PC-3 (cell line): ENCODE measurements around the gene STIM1. TPM values are rescaled to one million over a fixed set of nuclear protein-coding genes. Genes with fewer than 3 reads are reported as not detected.

Source experiments
- ATAC-seq: fragments of 200-7000 bp; cut with Tn5 transposase; 2 replicates; pipeline ENCODE4 v1.9.1; 2020; ENCODE audit warnings: mild to moderate bottlenecking, moderate library complexity
- BruUV-seq: library from RNA; stranded (reverse); fragments of 400-500 nt; replicated peaks from 2 replicates; lab custom pipeline; 2021; lab: Mats Ljungman, UMichigan
- CTCF ChIA-PET: fragments of 300-600 bp; sonication (Branson Sonifier 250); formaldehyde crosslinking; loops from one replicate; lab custom pipeline; 2022; ENCODE audit warnings: antibody characterized with exemption; lab: Charles Lee
- POLR2A ChIA-PET: fragments of 300-600 bp; sonication (Branson Sonifier 250); formaldehyde crosslinking; loops from one replicate; lab custom pipeline; 2022; ENCODE audit warnings: antibody characterized with exemption; ENCODE audit not compliant: unreplicated experiment; lab: Charles Lee
- DNase-seq: peaks from one replicate; pipeline ENCODE4 v3.0.0-alpha.2; 2015
- H2AFZ ChIP-seq: fragments of 300-600 bp; sonication (generic); 2 replicates; pipeline ENCODE4 v1.6.0; 2016; ENCODE audit warnings: antibody characterized with exemption, low read length
- H3F3A ChIP-seq: fragments of 300-600 bp; sonication (generic); one replicate; pipeline ENCODE4 v1.6.0; 2017; ENCODE audit warnings: antibody characterized with exemption, low read length, control low read depth, mild to moderate bottlenecking; ENCODE audit not compliant: unreplicated experiment
- H3K27ac ChIP-seq: fragments of 300-600 bp; sonication (generic); 2 replicates; pipeline ENCODE4 v1.5.1; 2016; ENCODE audit warnings: mild to moderate bottlenecking, low read length
- H3K27me3 ChIP-seq: fragments of 300-600 bp; sonication (generic); 2 replicates; pipeline ENCODE4 v1.6.1; 2016; ENCODE audit warnings: low read length, mixed read lengths
- H3K36me3 ChIP-seq: fragments of 300-600 bp; sonication (generic); 2 replicates; pipeline ENCODE4 v1.6.1; 2016; ENCODE audit warnings: low read depth, mixed run types, low read length, mixed read lengths
- H3K4me1 ChIP-seq: fragments of 300-600 bp; sonication (generic); 2 replicates; pipeline ENCODE4 v1.5.1; 2016; ENCODE audit warnings: low read length; ENCODE audit not compliant: insufficient read depth
- H3K4me2 ChIP-seq: fragments of 300-600 bp; sonication (generic); 2 replicates; pipeline ENCODE4 v1.6.0; 2016; ENCODE audit warnings: low read length
- H3K4me3 ChIP-seq: fragments of 300-600 bp; sonication (generic); 2 replicates; pipeline ENCODE4 v1.5.1; 2016; ENCODE audit warnings: mild to moderate bottlenecking, low read length, mixed read lengths
- H3K79me2 ChIP-seq: fragments of 300-600 bp; sonication (generic); 2 replicates; pipeline ENCODE4 v1.6.1; 2017; ENCODE audit warnings: low read length, mixed read lengths
- H3K9ac ChIP-seq: fragments of 300-600 bp; sonication (generic); 2 replicates; pipeline ENCODE4 v1.6.0; 2016; ENCODE audit warnings: mild to moderate bottlenecking, low read length
- H3K9me2 ChIP-seq: fragments of 300-600 bp; sonication (generic); replicated peaks from 2 replicates; pipeline ENCODE4 v1.6.1; 2016; ENCODE audit warnings: mixed run types, low read length, mixed read lengths
- H3K9me3 ChIP-seq: fragments of 300-600 bp; sonication (generic); 2 replicates; pipeline ENCODE4 v1.6.1; 2016; ENCODE audit warnings: low read length, mixed read lengths
- H4K20me1 ChIP-seq: fragments of 300-600 bp; sonication (generic); 2 replicates; pipeline ENCODE4 v1.6.1; 2016; ENCODE audit warnings: low read length, mixed read lengths
- EZH2 ChIP-seq: fragments of 300-600 bp; sonication (generic); IDR thresholded peaks from one replicate; pipeline ENCODE4 v1.6.1; 2017; ENCODE audit warnings: antibody characterized with exemption, mild to moderate bottlenecking, low read length; ENCODE audit not compliant: unreplicated experiment
- EZH2phosphoT487 ChIP-seq: fragments of 300-600 bp; sonication (generic); IDR thresholded peaks from 2 replicates; pipeline ENCODE4 v1.6.1; 2018; ENCODE audit warnings: mild to moderate bottlenecking, antibody characterized with exemption, low read length, borderline replicate concordance
- intact Hi-C: fragments of 100-400 bp; cut with micrococcal nuclease; formaldehyde crosslinking; loops from 2 replicates; pipeline ENCODE4 v1.9.0; 2023
- total RNA-seq: library from RNA; depleted of rRNA; stranded (reverse); fragments of >200 nt; gene quantifications from 2 replicates; pipeline ENCODE4 v1.2.3, GENCODE V29; 2014
- TF ChIP-seq, protein P1 (sequence below): fragments of 300-600 bp; sonication (generic); conservative IDR thresholded peaks from 2 replicates; pipeline ENCODE4 v1.5.1; 2017; ENCODE audit warnings: antibody characterized with exemption, low read depth, mild to moderate bottlenecking, low read length

Gene STIM1
- total RNA-seq, 1 experiment from 2014 or later: 22.8 TPM

DNA sequence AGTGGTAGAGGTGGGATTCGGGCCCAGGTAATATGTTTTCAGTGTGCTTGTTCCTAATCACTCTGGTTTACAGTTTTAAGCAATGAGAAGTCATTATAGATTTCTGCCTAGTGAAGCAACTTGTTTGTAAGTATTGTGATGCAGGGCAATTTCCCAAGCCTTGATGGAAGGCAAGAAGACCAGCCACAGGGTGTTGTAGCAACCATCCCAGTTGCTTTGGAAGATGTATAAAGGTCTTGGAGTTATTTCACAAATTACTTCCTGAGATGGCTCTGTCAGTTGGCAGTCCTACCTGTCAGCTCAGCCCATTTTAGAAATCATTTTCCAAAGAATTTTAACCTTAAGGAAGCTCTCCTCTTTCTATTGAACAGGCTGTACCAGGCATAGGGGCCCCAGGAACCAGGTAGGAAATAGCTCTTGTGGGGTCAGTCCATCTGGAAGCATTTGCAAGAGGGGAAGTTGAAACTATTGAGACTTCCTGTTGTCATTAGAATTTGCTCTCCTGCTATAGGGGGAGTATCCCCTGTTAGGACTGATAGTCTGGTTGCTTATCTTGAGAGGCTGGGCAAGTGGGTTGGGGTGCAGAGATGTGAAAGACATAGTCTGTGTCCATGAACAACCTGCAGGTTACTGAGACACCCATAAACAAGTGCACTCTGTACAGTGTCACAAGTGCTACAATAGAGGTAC lies 47.9 kb downstream of the STIM1 start:
- H3K4me2 ChIP-seq: no peak overlapping the region
- H3K27me3 ChIP-seq: no peaks in the 10 kb centered on the region
- no peak overlapping the region for H2AFZ ChIP-seq
- intact Hi-C loops: loop anchor here (10.0 kb wide), 1 partner anchor 49 kb away; the partner anchor contains the start of gene STIM1
- peak; percentile 16 for DNase-seq
- no peaks in the 10 kb centered on the region for H3K9me3 ChIP-seq
- POLR2A ChIA-PET: no interaction called here
- H3K36me3 ChIP-seq: no peaks in the 10 kb centered on the region
- BruUV-seq: no TSS peak
- CTCF ChIA-PET: no interaction called here
- ATAC-seq: no peak
- H3K4me3 ChIP-seq: no peak overlapping the region
- H3K9ac ChIP-seq: no peak overlapping the region
- peaks cover 9% of the 10 kb centered on the region for H3F3A ChIP-seq
- no peaks in the 10 kb centered on the region for H4K20me1 ChIP-seq
- H3K79me2 ChIP-seq: peaks cover 47% of the 10 kb centered on the region
- peaks cover 52% of the 10 kb centered on the region for H3K4me1 ChIP-seq
- peak overlapping the region; percentile 89 for H3K27ac ChIP-seq
- H3K9me2 ChIP-seq: no peaks in the 10 kb centered on the region
- no peak for TF ChIP-seq EZH2
- TF ChIP-seq EZH2phosphoT487: no peak
- TF ChIP-seq, protein P1, sequence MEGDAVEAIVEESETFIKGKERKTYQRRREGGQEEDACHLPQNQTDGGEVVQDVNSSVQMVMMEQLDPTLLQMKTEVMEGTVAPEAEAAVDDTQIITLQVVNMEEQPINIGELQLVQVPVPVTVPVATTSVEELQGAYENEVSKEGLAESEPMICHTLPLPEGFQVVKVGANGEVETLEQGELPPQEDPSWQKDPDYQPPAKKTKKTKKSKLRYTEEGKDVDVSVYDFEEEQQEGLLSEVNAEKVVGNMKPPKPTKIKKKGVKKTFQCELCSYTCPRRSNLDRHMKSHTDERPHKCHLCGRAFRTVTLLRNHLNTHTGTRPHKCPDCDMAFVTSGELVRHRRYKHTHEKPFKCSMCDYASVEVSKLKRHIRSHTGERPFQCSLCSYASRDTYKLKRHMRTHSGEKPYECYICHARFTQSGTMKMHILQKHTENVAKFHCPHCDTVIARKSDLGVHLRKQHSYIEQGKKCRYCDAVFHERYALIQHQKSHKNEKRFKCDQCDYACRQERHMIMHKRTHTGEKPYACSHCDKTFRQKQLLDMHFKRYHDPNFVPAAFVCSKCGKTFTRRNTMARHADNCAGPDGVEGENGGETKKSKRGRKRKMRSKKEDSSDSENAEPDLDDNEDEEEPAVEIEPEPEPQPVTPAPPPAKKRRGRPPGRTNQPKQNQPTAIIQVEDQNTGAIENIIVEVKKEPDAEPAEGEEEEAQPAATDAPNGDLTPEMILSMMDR: no peak

DNA sequence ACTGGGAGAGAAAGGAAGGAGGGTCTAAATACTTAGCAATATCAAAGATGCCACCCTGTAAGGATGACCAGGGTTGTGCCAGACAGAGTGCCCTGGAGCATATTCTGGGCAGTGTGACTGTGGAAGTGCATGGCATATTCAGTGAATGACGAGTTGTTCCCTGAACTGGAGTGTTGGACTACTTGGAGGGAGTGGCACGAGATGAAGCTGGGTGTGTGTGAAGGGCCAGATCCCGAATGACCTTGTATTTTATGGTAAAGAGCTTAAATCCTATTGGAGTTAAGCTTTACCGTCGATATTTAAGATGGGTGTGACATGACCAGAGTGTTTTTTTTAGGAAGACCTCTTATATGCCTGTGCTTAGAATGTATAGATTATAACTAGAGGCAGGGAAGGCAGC lies 48.8 kb downstream of the STIM1 start:
- BruUV-seq: no TSS peak
- H3K9ac ChIP-seq: peak overlapping the region; percentile 58
- H3F3A ChIP-seq: peaks cover 9% of the 10 kb centered on the region
- H3K9me3 ChIP-seq: no peaks in the 10 kb centered on the region
- peak overlapping the region; percentile 84 for H3K4me2 ChIP-seq
- H4K20me1 ChIP-seq: no peaks in the 10 kb centered on the region
- DNase-seq: peak; percentile 67
- H3K27ac ChIP-seq: peak overlapping the region; percentile 89
- ChIA-PET CTCF (no interaction called here), POLR2A (no interaction called here)
- H3K9me2 ChIP-seq: no peaks in the 10 kb centered on the region
- H2AFZ ChIP-seq: no peak overlapping the region
- peaks cover 55% of the 10 kb centered on the region for H3K79me2 ChIP-seq
- peak overlapping the region; percentile 59 for H3K4me3 ChIP-seq
- no peak for ATAC-seq
- intact Hi-C loops: loop anchor here (10.0 kb wide), 1 partner anchor 49 kb away; the partner anchor contains the start of gene STIM1
- peaks cover 52% of the 10 kb centered on the region for H3K4me1 ChIP-seq
- H3K27me3 ChIP-seq: no peaks in the 10 kb centered on the region
- TF ChIP-seq EZH2phosphoT487 (no peak), EZH2 (no peak)
- TF ChIP-seq, protein P1: no peak
- no peaks in the 10 kb centered on the region for H3K36me3 ChIP-seq
